Stimulated activated naive B cell treated with anti-CD40 and anti-IgM and Interleukin-4, amounts not matched to agents 10 μg/mL and 1 μg/mL and 100 μg/mL, for 72 hours (primary cell): ENCODE results near the gene RAVER1.

ENCODE experiments used
- ATAC-seq, 2 donors: fragments of 150-1000 bp; cut with Tn5 transposase; replicated peaks; 2 replicates each; pipeline ENCODE4 v1.10.0; 2021; ENCODE audit warnings: moderate library complexity in 1 of 2
- DNase-seq: peaks from one replicate; pipeline ENCODE4 v3.0.0; 2021
- H3K27ac Mint-ChIP-seq: one replicate; pipeline ENCODE4 v1.8.0; 2022; ENCODE audit warnings: mild to moderate bottlenecking, mixed read lengths
- H3K27me3 Mint-ChIP-seq, 2 donors: one replicate each; pipeline ENCODE4 v1.8.0; 2022; ENCODE audit warnings: mixed read lengths in 2 of 2
- H3K36me3 Mint-ChIP-seq, 2 donors: one replicate each; pipeline ENCODE4 v1.8.0; 2022; ENCODE audit warnings: mixed read lengths in 2 of 2, mild to moderate bottlenecking in 1 of 2
- H3K4me1 Mint-ChIP-seq, 2 donors: one replicate each; pipeline ENCODE4 v1.8.0; 2022; ENCODE audit warnings: mixed read lengths in 2 of 2, mild to moderate bottlenecking in 1 of 2
- H3K4me3 Mint-ChIP-seq, 2 donors: one replicate each; pipeline ENCODE4 v1.8.0; 2022; ENCODE audit warnings: mild to moderate bottlenecking in 2 of 2, mixed read lengths in 2 of 2, moderate library complexity in 1 of 2
- H3K9me3 Mint-ChIP-seq, 2 donors: one replicate each; pipeline ENCODE4 v1.8.0; 2022; ENCODE audit warnings: mixed read lengths in 2 of 2, mild to moderate bottlenecking in 1 of 2

The RAVER1 gene

DNA sequence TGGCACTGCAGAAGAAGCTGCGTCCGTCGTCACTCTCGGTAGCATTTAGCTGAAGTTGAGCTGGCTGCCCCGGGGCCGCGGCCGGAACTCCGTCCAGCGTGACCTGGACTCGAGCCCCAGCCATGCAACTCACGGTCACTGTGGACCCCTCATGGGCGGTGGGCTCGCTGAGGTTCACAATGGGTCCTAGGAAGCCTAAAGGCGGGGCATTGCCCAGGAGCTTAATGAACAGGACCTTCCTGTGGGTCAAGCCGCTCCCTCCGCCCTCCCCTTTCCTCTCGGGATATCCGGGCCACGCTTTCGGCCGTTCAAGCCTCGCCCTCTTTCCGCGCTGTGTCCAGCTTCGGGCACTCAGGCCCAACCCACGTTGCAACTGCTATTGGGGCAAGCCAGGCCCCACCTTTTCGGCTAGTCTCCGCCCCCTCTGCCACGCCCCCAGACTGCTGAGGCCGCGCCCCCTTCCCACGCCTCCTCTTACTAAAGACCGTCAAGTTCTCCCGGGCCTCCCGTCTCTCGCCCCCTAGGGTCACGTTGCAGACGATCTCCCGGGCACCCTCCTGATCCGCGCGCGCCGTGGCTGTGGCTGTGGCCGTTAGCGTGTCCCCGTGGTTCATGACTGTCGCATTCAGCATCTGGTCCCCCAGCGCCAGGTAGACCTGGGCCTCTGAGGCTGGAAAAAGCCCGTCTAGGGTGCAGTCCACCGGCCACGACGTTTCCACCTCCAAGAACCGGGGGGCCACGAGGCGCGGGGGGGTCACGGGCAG lies 1.4 kb upstream of the RAVER1 start:
- no peak for ATAC-seq

DNA sequence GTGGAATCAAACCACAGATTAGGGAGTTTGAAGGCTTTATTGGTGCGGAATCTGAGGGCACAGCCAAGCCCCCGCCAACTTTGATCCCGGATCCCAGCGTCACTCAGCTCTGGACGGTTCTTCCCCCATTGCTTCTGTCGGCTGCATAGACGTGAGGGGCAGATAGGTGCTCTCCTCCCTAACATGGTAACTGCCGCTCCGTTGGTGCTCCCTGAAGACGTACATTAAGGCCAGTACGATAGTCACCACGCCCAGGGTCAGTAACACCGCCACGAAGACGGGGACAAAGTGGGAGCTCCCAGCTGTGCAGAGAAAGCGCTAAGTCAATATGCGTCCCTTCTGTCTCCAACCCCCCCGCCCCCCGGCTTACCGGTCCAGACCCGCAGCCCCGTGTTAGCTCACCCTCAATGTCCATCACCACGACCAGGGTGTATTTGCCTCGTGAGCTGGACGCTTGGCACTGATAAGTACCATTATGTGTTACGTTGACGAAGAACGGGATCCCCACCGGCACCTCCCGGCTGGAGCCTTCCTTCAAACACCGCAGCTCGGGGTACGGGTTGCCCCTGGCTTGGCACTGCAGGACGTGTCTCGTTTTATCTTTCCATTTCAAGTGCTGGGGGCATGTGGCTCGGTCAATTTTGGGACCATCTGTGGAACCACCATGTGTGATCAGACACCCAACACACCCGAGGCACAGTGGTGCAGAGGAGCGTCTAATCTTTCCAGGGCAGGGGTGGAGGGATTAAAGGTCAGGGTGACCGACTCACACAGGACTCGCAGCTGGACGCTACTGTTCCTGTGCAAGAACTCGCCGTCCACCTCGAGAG lies 644 bp upstream of the RAVER1 start:
- Mint-ChIP-seq H3K27me3 (no peaks in the 10 kb centered on the region), H3K9me3 (no peaks in the 10 kb centered on the region), H3K4me3 (peak overlapping the region; percentile 95 to 98), H3K27ac (peak overlapping the region; percentile 99), H3K4me1 (peaks cover 28 to 56% of the 10 kb centered on the region in 2 donors), H3K36me3 (peaks cover 34 to 50% of the 10 kb centered on the region in 2 donors)
- DNase-seq (no peak), ATAC-seq (peak; percentile 6 to 20)

More for the DNA sequence above, 1.4 kb upstream of the RAVER1 start:
- peaks cover 27 to 47% of the 10 kb centered on the region in 2 donors for H3K36me3 Mint-ChIP-seq
- DNase-seq, result no peak
- peak overlapping the region; percentile 16 to 39 for H3K4me3 Mint-ChIP-seq
- H3K9me3 Mint-ChIP-seq, result no peaks in the 10 kb centered on the region
- H3K27ac Mint-ChIP-seq, result peak overlapping the region; percentile 51
- H3K4me1 Mint-ChIP-seq, result peaks cover 33 to 61% of the 10 kb centered on the region in 2 donors
- H3K27me3 Mint-ChIP-seq, result no peaks in the 10 kb centered on the region

- H3K27me3 Mint-ChIP-seq, result no peaks in the 10 kb centered on the region
- peaks cover 44 to 49% of the 10 kb centered on the region in 2 donors for H3K36me3 Mint-ChIP-seq
- DNase-seq, result no peak
These were observed 968 bp downstream of the RAVER1 start for GRCh38 chr19:10332158-10332964.

GRCh38 chr19:10329555-10329954 lies 3.8 kb downstream of the RAVER1 start:
- Mint-ChIP-seq H3K27ac (peak overlapping the region; percentile 51), H3K9me3 (no peaks in the 10 kb centered on the region), H3K4me3 (no peak overlapping the region), H3K4me1 (peaks cover 22 to 33% of the 10 kb centered on the region in 2 donors), H3K36me3 (peaks cover 36 to 43% of the 10 kb centered on the region in 2 donors), H3K27me3 (no peaks in the 10 kb centered on the region)
- no peak for DNase-seq
- no peak for ATAC-seq

More at GRCh38 chr19:10332158-10332964, 968 bp downstream of the RAVER1 start:
- H3K4me1 Mint-ChIP-seq, result peaks cover 24 to 45% of the 10 kb centered on the region in 2 donors
- peak overlapping the region; percentile 99 for H3K27ac Mint-ChIP-seq
- H3K9me3 Mint-ChIP-seq, result no peaks in the 10 kb centered on the region
- H3K4me3 Mint-ChIP-seq, result peak overlapping the region; percentile 95 to 98
- no peak for ATAC-seq

DNA sequence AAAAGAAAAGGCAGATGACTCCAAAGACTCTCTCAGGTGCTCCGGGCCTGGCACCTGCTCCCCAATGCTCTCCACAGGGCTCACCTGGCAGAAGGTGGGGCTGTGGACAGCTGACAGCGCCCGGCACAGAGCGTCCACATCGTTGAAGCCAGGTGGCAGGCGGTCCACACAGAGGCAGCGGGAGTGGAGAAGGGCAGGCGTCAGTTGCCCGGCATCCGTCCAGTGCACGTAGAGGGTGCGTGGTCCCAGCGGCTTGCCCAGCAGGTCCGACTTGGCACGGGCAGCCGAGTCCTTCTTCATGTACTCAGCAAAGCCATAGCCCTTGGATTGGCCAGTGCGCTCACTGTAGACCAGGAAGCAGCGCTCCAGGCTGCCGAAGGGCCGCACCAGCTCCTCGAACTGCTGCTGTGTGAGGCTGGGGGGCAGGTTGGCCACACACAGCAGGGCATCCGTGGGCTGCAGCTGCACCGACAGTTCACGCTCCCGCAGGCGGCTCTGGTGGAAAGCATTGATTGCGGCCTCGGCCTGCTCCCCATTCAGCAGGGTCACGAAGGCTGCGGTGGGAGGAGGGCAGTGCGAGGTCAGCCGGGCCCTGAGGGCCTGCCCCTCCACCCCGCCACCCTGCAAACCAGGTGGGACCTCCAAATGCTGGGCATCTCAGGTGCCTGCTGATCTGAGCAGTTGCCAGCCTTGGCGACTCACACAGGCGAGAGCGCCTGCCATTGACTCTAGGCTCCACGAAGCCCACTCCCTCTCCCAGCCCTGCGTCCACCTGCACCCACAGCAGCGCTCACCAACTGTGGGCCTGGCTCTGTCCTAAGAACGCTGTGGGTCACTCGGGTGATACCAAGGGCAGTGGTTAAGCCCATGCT lies 4.5 kb downstream of the RAVER1 start:
- no peak for ATAC-seq
- H3K4me1 Mint-ChIP-seq, result peaks cover 18 to 25% of the 10 kb centered on the region in 2 donors

GRCh38 chr19:10327793-10328192 lies 5.5 kb downstream of the RAVER1 start:
- H3K27ac Mint-ChIP-seq, result no peak overlapping the region
- H3K9me3 Mint-ChIP-seq, result no peaks in the 10 kb centered on the region
- DNase-seq (no peak), ATAC-seq (no peak)
- H3K4me3 Mint-ChIP-seq, result no peak overlapping the region
- H3K27me3 Mint-ChIP-seq, result no peaks in the 10 kb centered on the region
- H3K36me3 Mint-ChIP-seq, result peaks cover 30 to 39% of the 10 kb centered on the region in 2 donors
- peaks cover 12 to 16% of the 10 kb centered on the region in 2 donors for H3K4me1 Mint-ChIP-seq

More for the DNA sequence above, 4.5 kb downstream of the RAVER1 start:
- no peak for DNase-seq
- Mint-ChIP-seq H3K4me3 (no peak overlapping the region), H3K9me3 (no peaks in the 10 kb centered on the region), H3K36me3 (peaks cover 36 to 43% of the 10 kb centered on the region in 2 donors), H3K27me3 (no peaks in the 10 kb centered on the region), H3K27ac (no peak overlapping the region)

DNA sequence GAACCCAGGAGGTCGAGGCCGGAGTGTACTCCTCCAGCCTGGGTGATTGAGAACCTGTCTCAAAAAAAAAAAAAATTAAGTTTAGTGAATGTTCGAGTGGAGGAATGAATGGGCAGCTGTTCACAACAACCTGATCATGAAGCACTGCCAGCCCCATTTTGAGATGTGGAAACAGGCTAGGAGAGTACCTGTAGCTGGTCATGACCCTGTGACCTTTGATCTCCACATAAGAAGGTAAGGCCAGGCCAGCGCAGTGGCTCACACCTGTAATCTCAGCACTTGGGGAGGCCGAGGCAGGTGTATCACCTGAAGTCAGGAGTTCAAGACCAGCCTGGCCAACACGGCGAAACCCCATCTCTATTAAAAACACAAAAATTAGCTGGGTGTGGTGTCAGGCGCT lies 7.6 kb downstream of the RAVER1 start:
- peaks cover 30 to 44% of the 10 kb centered on the region in 2 donors for H3K36me3 Mint-ChIP-seq
- ATAC-seq, result no peak
- H3K27ac Mint-ChIP-seq, result no peak overlapping the region
- peaks cover 6 to 11% of the 10 kb centered on the region in 2 donors for H3K4me1 Mint-ChIP-seq
- DNase-seq, result no peak
- H3K27me3 Mint-ChIP-seq, result no peaks in the 10 kb centered on the region
- H3K9me3 Mint-ChIP-seq, result no peaks in the 10 kb centered on the region
- H3K4me3 Mint-ChIP-seq, result no peak overlapping the region

- no peak for ATAC-seq
- H3K27ac Mint-ChIP-seq, result peak overlapping the region; percentile 79
- no peak overlapping the region for H3K4me3 Mint-ChIP-seq
- H3K9me3 Mint-ChIP-seq, result no peaks in the 10 kb centered on the region
- H3K27me3 Mint-ChIP-seq, result no peaks in the 10 kb centered on the region
- H3K4me1 Mint-ChIP-seq, result peaks cover 3 to 6% of the 10 kb centered on the region in 2 donors
- DNase-seq, result no peak
- H3K36me3 Mint-ChIP-seq, result peaks cover 18 to 40% of the 10 kb centered on the region in 2 donors
These were observed 11.2 kb downstream of the RAVER1 start for GRCh38 chr19:10321874-10322835.

GRCh38 chr19:10321417-10321797 lies 11.9 kb downstream of the RAVER1 start:
- Mint-ChIP-seq H3K36me3 (peaks cover 22 to 45% of the 10 kb centered on the region in 2 donors), H3K4me1 (peaks cover 5 to 9% of the 10 kb centered on the region in 2 donors), H3K4me3 (no peak overlapping the region), H3K27ac (no peak overlapping the region), H3K27me3 (no peaks in the 10 kb centered on the region), H3K9me3 (no peaks in the 10 kb centered on the region)
- no peak for ATAC-seq
- no peak for DNase-seq

DNA sequence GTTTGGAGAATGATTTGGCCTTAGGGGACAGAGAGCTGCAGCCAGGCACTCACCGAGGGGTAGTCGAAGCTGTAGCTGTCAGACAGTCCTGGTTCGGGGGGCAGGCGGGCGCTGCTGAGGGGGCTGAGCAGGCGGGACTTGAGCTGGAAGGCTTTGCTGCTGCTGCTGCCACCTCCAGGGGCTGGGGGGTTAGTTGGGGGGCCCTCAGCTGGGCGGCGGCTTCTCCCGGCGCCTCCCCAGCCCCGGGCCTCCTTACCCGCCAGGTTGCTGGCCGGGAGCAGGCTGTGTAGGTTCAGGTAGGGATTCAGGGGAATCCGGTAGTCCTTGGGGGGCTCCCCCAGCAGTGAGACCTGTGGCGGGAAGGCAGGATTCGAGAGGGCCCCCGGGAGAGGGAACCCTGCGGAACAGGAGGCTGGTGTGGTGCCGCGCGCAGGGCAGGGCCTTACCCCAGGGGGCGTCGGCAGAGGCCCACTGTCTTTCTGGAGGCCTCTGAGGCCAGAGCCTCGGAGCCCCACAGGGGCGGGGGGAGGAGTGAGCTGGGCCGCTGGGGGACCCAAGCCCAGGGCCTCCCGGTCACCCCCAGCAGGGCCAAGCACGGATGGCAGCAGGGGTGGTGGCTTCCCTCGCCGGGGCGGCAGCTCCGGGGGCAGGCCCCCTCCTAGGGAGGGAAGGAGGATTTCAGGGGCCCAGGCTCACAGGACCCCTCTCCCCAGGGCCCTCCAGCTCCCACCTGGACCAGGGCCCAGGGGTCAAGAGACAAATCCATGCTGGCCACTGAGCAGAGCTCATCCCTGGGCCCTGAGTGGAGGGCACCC lies 12.5 kb downstream of the RAVER1 start:
- DNase-seq (no peak), ATAC-seq (no peak)
- Mint-ChIP-seq H3K9me3 (no peaks in the 10 kb centered on the region), H3K4me3 (no peak overlapping the region), H3K4me1 (peaks cover 11 to 15% of the 10 kb centered on the region in 2 donors), H3K27ac (no peak overlapping the region), H3K27me3 (no peaks in the 10 kb centered on the region), H3K36me3 (peaks cover 26 to 50% of the 10 kb centered on the region in 2 donors)

- Mint-ChIP-seq H3K9me3 (no peaks in the 10 kb centered on the region), H3K27me3 (no peaks in the 10 kb centered on the region), H3K4me1 (peaks cover 22 to 30% of the 10 kb centered on the region in 2 donors), H3K4me3 (no peak overlapping the region), H3K27ac (peak overlapping the region; percentile 51), H3K36me3 (peaks cover 25 to 47% of the 10 kb centered on the region in 2 donors)
- ATAC-seq (no peak), DNase-seq (no peak)
These were observed 14.3 kb downstream of the RAVER1 start for GRCh38 chr19:10318807-10319682.
